ENCODE results near the gene MBD6.

DNA sequence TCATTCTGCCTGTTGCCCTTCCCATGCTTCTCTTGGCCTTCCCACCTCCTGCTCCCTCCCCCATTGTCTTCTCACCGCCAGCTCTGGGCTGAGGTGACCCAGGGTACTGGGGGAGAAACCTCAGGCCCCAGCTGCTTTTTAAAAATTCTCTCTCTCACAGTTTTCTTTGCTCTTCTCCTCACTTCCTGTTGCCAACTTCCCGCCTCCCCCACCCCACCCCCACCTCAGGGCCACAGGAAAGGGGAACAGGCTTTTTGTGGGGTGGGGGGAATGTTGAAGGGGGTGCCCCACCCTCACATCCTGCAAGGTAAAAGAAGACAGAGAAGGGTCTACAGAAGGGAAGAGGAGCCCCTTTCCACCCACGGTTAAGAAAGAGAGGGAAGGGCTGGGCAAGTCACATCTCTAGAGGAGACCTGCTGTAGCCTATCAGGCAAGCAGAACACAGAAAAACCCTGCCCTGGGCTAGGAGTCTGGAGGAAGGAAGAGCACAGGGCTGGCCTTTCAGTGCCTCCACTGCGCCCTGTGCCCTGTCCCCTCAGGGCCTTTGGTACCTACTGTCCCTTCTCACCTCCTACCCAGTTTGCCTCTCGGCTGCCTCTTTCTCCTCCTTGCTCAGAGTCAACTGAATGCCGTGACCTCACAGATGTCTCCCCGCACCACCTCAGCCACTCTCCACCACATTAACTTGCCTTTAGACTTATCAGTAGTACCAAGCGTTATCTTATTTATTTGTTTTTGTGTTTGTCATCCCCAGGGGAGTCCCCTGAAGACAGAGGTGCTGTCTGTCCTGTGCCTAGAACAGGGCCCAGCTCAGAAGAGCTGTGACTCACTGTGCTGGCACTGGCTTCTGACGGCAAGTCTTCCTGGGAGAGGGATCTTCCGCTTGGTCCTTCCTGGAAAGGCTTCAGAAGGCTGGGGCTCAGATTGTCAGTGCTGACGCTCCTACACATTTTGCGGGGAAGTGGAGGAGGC lies 44.6 kb upstream of the MBD6 start:
- TF ChIP-seq, protein P1, sequence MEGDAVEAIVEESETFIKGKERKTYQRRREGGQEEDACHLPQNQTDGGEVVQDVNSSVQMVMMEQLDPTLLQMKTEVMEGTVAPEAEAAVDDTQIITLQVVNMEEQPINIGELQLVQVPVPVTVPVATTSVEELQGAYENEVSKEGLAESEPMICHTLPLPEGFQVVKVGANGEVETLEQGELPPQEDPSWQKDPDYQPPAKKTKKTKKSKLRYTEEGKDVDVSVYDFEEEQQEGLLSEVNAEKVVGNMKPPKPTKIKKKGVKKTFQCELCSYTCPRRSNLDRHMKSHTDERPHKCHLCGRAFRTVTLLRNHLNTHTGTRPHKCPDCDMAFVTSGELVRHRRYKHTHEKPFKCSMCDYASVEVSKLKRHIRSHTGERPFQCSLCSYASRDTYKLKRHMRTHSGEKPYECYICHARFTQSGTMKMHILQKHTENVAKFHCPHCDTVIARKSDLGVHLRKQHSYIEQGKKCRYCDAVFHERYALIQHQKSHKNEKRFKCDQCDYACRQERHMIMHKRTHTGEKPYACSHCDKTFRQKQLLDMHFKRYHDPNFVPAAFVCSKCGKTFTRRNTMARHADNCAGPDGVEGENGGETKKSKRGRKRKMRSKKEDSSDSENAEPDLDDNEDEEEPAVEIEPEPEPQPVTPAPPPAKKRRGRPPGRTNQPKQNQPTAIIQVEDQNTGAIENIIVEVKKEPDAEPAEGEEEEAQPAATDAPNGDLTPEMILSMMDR (conservative IDR thresholded peaks at IDR 0.05; ENCODE audit: low read depth, low read length): no peak
- TF ChIP-seq MAZ (IDR thresholded peaks at IDR 0.05; ENCODE audit: borderline replicate concordance, low read depth, low read length): no peak
- TF ChIP-seq POLR2A (IDR thresholded peaks at IDR 0.05; ENCODE audit: low read depth, low read length): no peak
- no peak for TF ChIP-seq RFX5 (IDR thresholded peaks at IDR 0.05; ENCODE audit: low read depth, low read length)
- TF ChIP-seq SMC3 (IDR thresholded peaks at IDR 0.05; ENCODE audit: low read depth, low read length): no peak
- no peak for TF ChIP-seq CHD1 (IDR thresholded peaks at IDR 0.05; ENCODE audit: low read depth, low read length)
- TF ChIP-seq, protein P2, sequence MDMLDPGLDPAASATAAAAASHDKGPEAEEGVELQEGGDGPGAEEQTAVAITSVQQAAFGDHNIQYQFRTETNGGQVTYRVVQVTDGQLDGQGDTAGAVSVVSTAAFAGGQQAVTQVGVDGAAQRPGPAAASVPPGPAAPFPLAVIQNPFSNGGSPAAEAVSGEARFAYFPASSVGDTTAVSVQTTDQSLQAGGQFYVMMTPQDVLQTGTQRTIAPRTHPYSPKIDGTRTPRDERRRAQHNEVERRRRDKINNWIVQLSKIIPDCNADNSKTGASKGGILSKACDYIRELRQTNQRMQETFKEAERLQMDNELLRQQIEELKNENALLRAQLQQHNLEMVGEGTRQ (IDR thresholded peaks at IDR 0.05; ENCODE audit: low read depth, low read length): no peak
- no peak for TF ChIP-seq RCOR1 (IDR thresholded peaks at IDR 0.05; ENCODE audit: insufficient replicate concordance, low read length)
- no peak for TF ChIP-seq BHLHE40 (IDR thresholded peaks at IDR 0.05; ENCODE audit: low read depth, low read length)
- no peak for TF ChIP-seq MXI1 (IDR thresholded peaks at IDR 0.05; ENCODE audit: borderline replicate concordance, low read depth, low read length)
- no peak for TF ChIP-seq RAD21 (IDR thresholded peaks at IDR 0.05; ENCODE audit: low read length)
- no peak for TF ChIP-seq CEBPB (IDR thresholded peaks at IDR 0.05; ENCODE audit: low read depth, low read length)
- TF ChIP-seq FOS (IDR thresholded peaks at IDR 0.05; ENCODE audit: low read depth, low read length): no peak
